Gastrocnemius medialis (tissue), 4 donors: ENCODE data around the gene MIB2.

Experiments used
- POLR2A ChIP-seq, 2 donors: fragments of 450-650 bp; IDR thresholded peaks; one replicate each; pipeline ENCODE4 v1.6.1; 2017; ENCODE audit warnings: antibody characterized with exemption in 2 of 2, mild to moderate bottlenecking in 2 of 2, moderate library complexity in 2 of 2
- TF ChIP-seq, protein P1 (sequence below), 5 experiments: fragments of 450-650 bp in 3 of 5; fragments of 200-600 bp in 2 of 5; sonication (generic) in 2 of 5; IDR thresholded peaks in 4 of 5; conservative IDR thresholded peaks in 1 of 5; 1 replicate in 4 of 5; 2 replicates in 1 of 5; pipeline ENCODE4 v1.5.1; 2016 to 2019; ENCODE audit warnings: antibody characterized with exemption in 5 of 5, mild to moderate bottlenecking in 3 of 5, moderate library complexity in 3 of 5

DNA sequence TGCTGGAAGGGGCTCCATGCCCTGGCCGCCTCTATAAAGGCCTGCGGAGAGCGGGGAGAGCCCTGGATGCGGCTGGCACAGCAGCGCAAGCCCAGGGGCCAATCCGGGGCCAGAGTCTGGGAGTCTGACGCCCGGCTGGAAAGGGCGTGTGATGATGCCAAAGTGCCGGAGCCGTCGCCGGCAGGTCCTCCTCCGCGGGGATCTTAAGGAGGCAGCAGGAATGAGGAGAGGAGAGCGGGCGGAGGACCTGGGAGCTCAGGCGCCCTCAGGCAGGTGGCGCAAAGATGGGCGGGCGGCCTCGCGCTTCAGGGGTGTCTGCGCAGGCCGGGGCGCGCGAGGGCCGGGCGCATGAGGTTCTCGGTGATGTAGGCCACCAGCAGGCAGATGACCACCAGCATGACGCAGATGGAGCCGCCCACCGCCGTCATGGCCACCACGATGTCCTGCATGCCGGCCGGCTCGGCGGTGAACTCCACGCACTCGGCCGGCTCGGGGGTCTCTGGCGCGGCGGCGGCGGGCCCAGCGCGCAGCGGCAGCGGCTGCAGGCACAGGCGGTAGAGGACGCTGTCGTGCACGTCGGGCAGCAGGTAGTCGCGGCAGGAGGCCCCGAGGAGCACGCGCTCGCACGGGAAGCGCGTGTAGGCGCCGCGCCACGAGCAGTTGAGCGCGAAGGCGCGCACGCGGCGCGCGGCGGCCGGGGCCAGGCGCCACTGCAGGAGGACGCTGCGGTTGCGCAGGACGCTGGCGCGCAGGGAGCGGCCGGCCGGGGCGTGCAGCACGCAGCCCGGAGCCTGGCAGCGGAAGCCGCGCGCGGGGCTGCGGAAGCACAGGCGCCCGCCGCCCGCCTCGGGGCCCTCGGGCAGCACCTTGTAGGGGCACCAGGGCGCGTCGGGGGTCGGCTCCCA, 16.0 kb upstream of the MIB2 start:
- TF ChIP-seq, protein P1, sequence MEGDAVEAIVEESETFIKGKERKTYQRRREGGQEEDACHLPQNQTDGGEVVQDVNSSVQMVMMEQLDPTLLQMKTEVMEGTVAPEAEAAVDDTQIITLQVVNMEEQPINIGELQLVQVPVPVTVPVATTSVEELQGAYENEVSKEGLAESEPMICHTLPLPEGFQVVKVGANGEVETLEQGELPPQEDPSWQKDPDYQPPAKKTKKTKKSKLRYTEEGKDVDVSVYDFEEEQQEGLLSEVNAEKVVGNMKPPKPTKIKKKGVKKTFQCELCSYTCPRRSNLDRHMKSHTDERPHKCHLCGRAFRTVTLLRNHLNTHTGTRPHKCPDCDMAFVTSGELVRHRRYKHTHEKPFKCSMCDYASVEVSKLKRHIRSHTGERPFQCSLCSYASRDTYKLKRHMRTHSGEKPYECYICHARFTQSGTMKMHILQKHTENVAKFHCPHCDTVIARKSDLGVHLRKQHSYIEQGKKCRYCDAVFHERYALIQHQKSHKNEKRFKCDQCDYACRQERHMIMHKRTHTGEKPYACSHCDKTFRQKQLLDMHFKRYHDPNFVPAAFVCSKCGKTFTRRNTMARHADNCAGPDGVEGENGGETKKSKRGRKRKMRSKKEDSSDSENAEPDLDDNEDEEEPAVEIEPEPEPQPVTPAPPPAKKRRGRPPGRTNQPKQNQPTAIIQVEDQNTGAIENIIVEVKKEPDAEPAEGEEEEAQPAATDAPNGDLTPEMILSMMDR (IDR thresholded peaks at IDR 0.05 in 4 of 5, conservative IDR thresholded peaks at IDR 0.05 in 1 of 5), result no peak
- TF ChIP-seq POLR2A (IDR thresholded peaks at IDR 0.05), result no peak
